Measurements from ENCODE around the gene CYP2A7. TPM values are rescaled to one million over a fixed set of nuclear protein-coding genes. Genes with fewer than 3 reads are reported as not detected.
"Not testable (repeated sequence)": the region's sequence is repeated elsewhere in the genome, so short reads cannot be mapped to it uniquely, and the experiment has no call there.

Gene CYP2A7
- total and polyA plus RNA-seq, 5 donors from 2014 or later = not detected

GRCh38 chr19:40831502-40832430 lies 50.3 kb downstream of the CYP2A7 start:
- Histone ChIP-seq H3K27me3 (ENCODE audit: control insufficient read depth, insufficient read depth, low read length) (no peaks in the 10 kb centered on the region), H3K4me1 (ENCODE audit: control insufficient read depth, insufficient read depth, low read length, poor library complexity, severe bottlenecking) (no peaks in the 10 kb centered on the region), H3K27ac (ENCODE audit: insufficient read depth, low read length, poor library complexity, severe bottlenecking) (no peak overlapping the region), H3K9me3 (ENCODE audit: control insufficient read depth in 2 of 2, low read length in 2 of 2) (no peaks in the 10 kb centered on the region), H3K4me3 (ENCODE audit: low read depth, low read length) (no peak overlapping the region), H3K36me3 (ENCODE audit: control insufficient read depth, insufficient read depth, low read length) (peaks cover under 1% of the 10 kb centered on the region)
- peaks cover 6 to 17% (median 7%) of the 10 kb centered on the region in 4 donors for H3K4me1 Mint-ChIP-seq
- H3K4me3 Mint-ChIP-seq = no peak overlapping the region
- H3K36me3 Mint-ChIP-seq = peaks cover 24% of the 10 kb centered on the region
- ATAC-seq (ENCODE audit: low read depth in 2 of 2) = no peak
- no peak for DNase-seq
- no peaks in the 10 kb centered on the region for H3K27me3 Mint-ChIP-seq
- H3K9me3 Mint-ChIP-seq = peaks cover 0 to 1% (median 0%) of the 10 kb centered on the region in 7 donors
- no peak overlapping the region for H3K27ac Mint-ChIP-seq

GRCh38 chr19:40830741-40831140 lies 51.3 kb downstream of the CYP2A7 start:
- not testable (repeated sequence) for H3K27ac Mint-ChIP-seq; H3K27ac ChIP-seq (ENCODE audit: insufficient read depth, low read length, poor library complexity, severe bottlenecking)
- peaks cover 7 to 23% (median 10%) of the 10 kb centered on the region in 4 donors for H3K4me1 Mint-ChIP-seq

GRCh38 chr19:40829205-40829604 lies 52.8 kb downstream of the CYP2A7 start:
- no peaks in the 10 kb centered on the region for H3K27me3 Mint-ChIP-seq
- H3K27ac ChIP-seq (ENCODE audit: insufficient read depth, low read length, poor library complexity, severe bottlenecking) = no peak overlapping the region
- no peak overlapping the region for H3K4me3 ChIP-seq (ENCODE audit: low read depth, low read length)
- peaks cover 7 to 29% (median 11%) of the 10 kb centered on the region in 4 donors for H3K4me1 Mint-ChIP-seq
- H3K4me1 ChIP-seq (ENCODE audit: control insufficient read depth, insufficient read depth, low read length, poor library complexity, severe bottlenecking) = no peaks in the 10 kb centered on the region
- H3K27ac Mint-ChIP-seq = peak overlapping the region in 2 of 3 donors; percentile 11 to 45
- no peaks in the 10 kb centered on the region for H3K27me3 ChIP-seq (ENCODE audit: control insufficient read depth, insufficient read depth, low read length)
- no peaks in the 10 kb centered on the region for H3K9me3 ChIP-seq (ENCODE audit: control insufficient read depth in 2 of 2, low read length in 2 of 2)
- H3K36me3 ChIP-seq (ENCODE audit: control insufficient read depth, insufficient read depth, low read length) = peaks cover 3% of the 10 kb centered on the region
- H3K36me3 Mint-ChIP-seq = peaks cover 27% of the 10 kb centered on the region
- no peak for DNase-seq
- H3K9me3 Mint-ChIP-seq = no peaks in the 10 kb centered on the region
- no peak overlapping the region for H3K4me3 Mint-ChIP-seq
- ATAC-seq (ENCODE audit: low read depth in 2 of 2) = no peak

More at GRCh38 chr19:40830741-40831140, 51.3 kb downstream of the CYP2A7 start:
- DNase-seq; H3K9me3 ChIP-seq (ENCODE audit: control insufficient read depth in 2 of 2, low read length in 2 of 2); H3K27me3 Mint-ChIP-seq; H3K4me3 Mint-ChIP-seq; ATAC-seq (ENCODE audit: low read depth in 2 of 2); H3K4me1 ChIP-seq (ENCODE audit: control insufficient read depth, insufficient read depth, low read length, poor library complexity, severe bottlenecking); H3K9me3 Mint-ChIP-seq; H3K36me3 ChIP-seq (ENCODE audit: control insufficient read depth, insufficient read depth, low read length); H3K4me3 ChIP-seq (ENCODE audit: low read depth, low read length); H3K27me3 ChIP-seq (ENCODE audit: control insufficient read depth, insufficient read depth, low read length): not testable (repeated sequence)
- peaks cover 27% of the 10 kb centered on the region for H3K36me3 Mint-ChIP-seq

GRCh38 chr19:40827386-40828247 lies 54.4 kb downstream of the CYP2A7 start:
- H3K4me3 Mint-ChIP-seq = peak overlapping the region in 1 of 4 donors; percentile 66
- DNase-seq (no peak), ATAC-seq (ENCODE audit: low read depth in 2 of 2) (no peak)
- H3K27ac Mint-ChIP-seq = peak overlapping the region in 2 of 3 donors; percentile 94
- H3K27me3 Mint-ChIP-seq = no peaks in the 10 kb centered on the region
- H3K27ac ChIP-seq (ENCODE audit: insufficient read depth, low read length, poor library complexity, severe bottlenecking) = peak overlapping the region; percentile 34
- peaks cover 3% of the 10 kb centered on the region for H3K36me3 ChIP-seq (ENCODE audit: control insufficient read depth, insufficient read depth, low read length)
- no peaks in the 10 kb centered on the region for H3K9me3 ChIP-seq (ENCODE audit: control insufficient read depth in 2 of 2, low read length in 2 of 2)
- H3K9me3 Mint-ChIP-seq = no peaks in the 10 kb centered on the region
- no peaks in the 10 kb centered on the region for H3K27me3 ChIP-seq (ENCODE audit: control insufficient read depth, insufficient read depth, low read length)
- peaks cover 7 to 30% (median 11%) of the 10 kb centered on the region in 4 donors for H3K4me1 Mint-ChIP-seq
- no peaks in the 10 kb centered on the region for H3K4me1 ChIP-seq (ENCODE audit: control insufficient read depth, insufficient read depth, low read length, poor library complexity, severe bottlenecking)
- H3K36me3 Mint-ChIP-seq = peaks cover 27% of the 10 kb centered on the region
- no peak overlapping the region for H3K4me3 ChIP-seq (ENCODE audit: low read depth, low read length)

GRCh38 chr19:40826699-40827385 lies 55.2 kb downstream of the CYP2A7 start:
- H3K4me1 ChIP-seq (ENCODE audit: control insufficient read depth, insufficient read depth, low read length, poor library complexity, severe bottlenecking); H3K9me3 Mint-ChIP-seq; H3K27me3 ChIP-seq (ENCODE audit: control insufficient read depth, insufficient read depth, low read length); H3K27me3 Mint-ChIP-seq; H3K36me3 ChIP-seq (ENCODE audit: control insufficient read depth, insufficient read depth, low read length); H3K9me3 ChIP-seq (ENCODE audit: control insufficient read depth in 2 of 2, low read length in 2 of 2); H3K4me3 ChIP-seq (ENCODE audit: low read depth, low read length): not testable (repeated sequence)
- H3K4me3 Mint-ChIP-seq = peak overlapping the region in 3 of 4 donors; percentile 47 to 66 (median 50)
- DNase-seq = peak; percentile 52 to 88 (median 76)
- peaks cover 7 to 30% (median 11%) of the 10 kb centered on the region in 4 donors for H3K4me1 Mint-ChIP-seq
- peak overlapping the region; percentile 34 for H3K27ac ChIP-seq (ENCODE audit: insufficient read depth, low read length, poor library complexity, severe bottlenecking)
- H3K27ac Mint-ChIP-seq = peak overlapping the region; percentile 22 to 94 (median 94)
- ATAC-seq (ENCODE audit: low read depth in 2 of 2) = peak; percentile 88 to 92
- peaks cover 27% of the 10 kb centered on the region for H3K36me3 Mint-ChIP-seq

- Mint-ChIP-seq H3K4me1 (peaks cover 7 to 30% (median 11%) of the 10 kb centered on the region in 4 donors), H3K4me3 (peak overlapping the region in 3 of 4 donors; percentile 47 to 66 (median 50)), H3K36me3 (peaks cover 27% of the 10 kb centered on the region), H3K27ac (peak overlapping the region; percentile 22 to 94 (median 94))
- peak overlapping the region; percentile 34 for H3K27ac ChIP-seq (ENCODE audit: insufficient read depth, low read length, poor library complexity, severe bottlenecking)
- not testable (repeated sequence) for DNase-seq; H3K4me1 ChIP-seq (ENCODE audit: control insufficient read depth, insufficient read depth, low read length, poor library complexity, severe bottlenecking); H3K27me3 ChIP-seq (ENCODE audit: control insufficient read depth, insufficient read depth, low read length); H3K36me3 ChIP-seq (ENCODE audit: control insufficient read depth, insufficient read depth, low read length); H3K9me3 ChIP-seq (ENCODE audit: control insufficient read depth in 2 of 2, low read length in 2 of 2); H3K4me3 ChIP-seq (ENCODE audit: low read depth, low read length); H3K27me3 Mint-ChIP-seq; H3K9me3 Mint-ChIP-seq; ATAC-seq (ENCODE audit: low read depth in 2 of 2)
Observed at GRCh38 chr19:40826312-40826698, 55.7 kb downstream of the CYP2A7 start.

DNA sequence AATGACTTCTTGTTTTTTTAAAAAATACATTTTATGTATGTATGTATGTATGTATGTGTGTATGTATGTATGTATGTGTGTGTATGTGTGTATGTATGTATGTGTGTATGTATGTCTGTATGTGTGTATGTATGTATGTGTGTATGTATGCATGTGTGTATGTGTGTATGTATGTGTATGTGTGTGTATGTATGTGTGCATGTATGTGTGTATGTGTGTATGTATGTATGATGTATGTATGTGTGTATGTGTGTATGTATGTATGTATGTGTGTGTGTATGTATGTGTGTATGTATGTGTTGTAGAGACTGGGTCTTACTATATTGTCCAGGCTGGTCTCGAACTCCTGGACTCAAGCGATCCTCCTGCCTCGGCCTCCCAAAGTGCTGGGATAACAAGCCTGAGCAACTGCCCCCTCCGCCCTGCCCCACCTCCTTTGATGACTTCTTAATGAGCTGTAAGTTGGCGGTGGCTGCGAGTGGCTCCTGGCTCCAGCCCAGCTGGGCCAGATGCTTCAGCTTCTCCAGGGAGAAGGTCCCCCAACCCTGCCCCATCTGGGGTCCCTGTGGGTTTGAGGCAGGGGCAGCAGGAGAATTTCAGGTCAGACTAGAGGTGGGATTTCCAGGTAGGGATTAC lies 56.5 kb downstream of the CYP2A7 start:
- ATAC-seq (ENCODE audit: low read depth in 2 of 2); DNase-seq; H3K4me3 ChIP-seq (ENCODE audit: low read depth, low read length); H3K27ac ChIP-seq (ENCODE audit: insufficient read depth, low read length, poor library complexity, severe bottlenecking); H3K9me3 Mint-ChIP-seq; H3K36me3 ChIP-seq (ENCODE audit: control insufficient read depth, insufficient read depth, low read length); H3K4me3 Mint-ChIP-seq; H3K4me1 ChIP-seq (ENCODE audit: control insufficient read depth, insufficient read depth, low read length, poor library complexity, severe bottlenecking); H3K27me3 Mint-ChIP-seq; H3K9me3 ChIP-seq (ENCODE audit: control insufficient read depth in 2 of 2, low read length in 2 of 2); H3K27me3 ChIP-seq (ENCODE audit: control insufficient read depth, insufficient read depth, low read length): not testable (repeated sequence)
- peak overlapping the region in 2 of 3 donors; percentile 13 to 54 for H3K27ac Mint-ChIP-seq
- H3K36me3 Mint-ChIP-seq = peaks cover 25% of the 10 kb centered on the region
- peaks cover 7 to 30% (median 11%) of the 10 kb centered on the region in 4 donors for H3K4me1 Mint-ChIP-seq
